Measurements from ENCODE around the gene DNAJC11.

GRCh38 chr1:6692956-6693355 lies 8.7 kb downstream of the DNAJC11 start:
- no peak for TF ChIP-seq CTCF (IDR thresholded peaks at IDR 0.05)
- no peak for TF ChIP-seq POLR2A (IDR thresholded peaks at IDR 0.05)
